Measurements from ENCODE around the gene BICD1. TPM values are rescaled to one million over a fixed set of nuclear protein-coding genes. Genes with fewer than 3 reads are reported as not detected.

BICD1 gene
- total RNA-seq, 1 experiment from 2014 or later = 41.3 TPM

GRCh38 chr12:32145096-32145495 lies 38.4 kb downstream of the BICD1 start:
- peaks cover 13% of the 10 kb centered on the region; the same call in 1 of the 2 replicates for H3K79me2 ChIP-seq (ENCODE audit: low read depth)
- ChIA-PET POLR2A (ENCODE audit: unreplicated experiment) (no interaction called here), CTCF (no interaction called here)
- no peak overlapping the region for H3K27ac ChIP-seq
- no peak overlapping the region for H3K4me3 ChIP-seq
- TF ChIP-seq EZH2 (IDR thresholded peaks at IDR 0.05; ENCODE audit: low read depth) (no peak), CTCF (conservative IDR thresholded peaks at IDR 0.05) (no peak)
- H4K20me1 ChIP-seq (ENCODE audit: insufficient read depth) = no peaks in the 10 kb centered on the region; the same call in 1 of the 2 replicates
- no peaks in the 10 kb centered on the region for H3K27me3 ChIP-seq (ENCODE audit: insufficient read depth, low read depth)
- intact Hi-C loops (cut with micrococcal nuclease; ENCODE audit: unreplicated experiment) = no loop called here
- H3K4me1 ChIP-seq (replicated peaks; ENCODE audit: insufficient read depth) = no peaks in the 10 kb centered on the region
- no peak for DNase-seq
- no peaks in the 10 kb centered on the region for H3K9me3 ChIP-seq (ENCODE audit: insufficient read depth, low read depth)
- BruUV-seq (replicated peaks) = no TSS peak
- no peaks in the 10 kb centered on the region for H3K9me2 ChIP-seq (ENCODE audit: insufficient read depth)
- no peaks in the 10 kb centered on the region for H3K36me3 ChIP-seq (ENCODE audit: low read depth)
- no peak overlapping the region for H3K4me2 ChIP-seq
- H3F3A ChIP-seq (ENCODE audit: insufficient read depth, low read depth) = 0 out of 2 replicates have a peak, but pooled peaks cover 3% of the 10 kb centered on the region
- H2AFZ ChIP-seq = no peak overlapping the region

GRCh38 chr12:32146074-32146873 lies 39.6 kb downstream of the BICD1 start:
- CTCF ChIA-PET = interaction anchor here (0.6 kb wide), 1 partner anchor 78 kb away, joined by 6 read pairs; no protein-coding TSS in a partner anchor

GRCh38 chr12:32148372-32148771 lies 41.7 kb downstream of the BICD1 start:
- Histone ChIP-seq H3K27ac (no peak overlapping the region), H3K4me2 (no peak overlapping the region), H3K4me1 (replicated peaks; ENCODE audit: insufficient read depth) (no peaks in the 10 kb centered on the region), H3F3A (ENCODE audit: insufficient read depth, low read depth) (no peaks in the 10 kb centered on the region), H3K4me3 (no peak overlapping the region), H3K36me3 (ENCODE audit: low read depth) (no peaks in the 10 kb centered on the region), H3K9me3 (ENCODE audit: insufficient read depth, low read depth) (no peaks in the 10 kb centered on the region), H3K9me2 (ENCODE audit: insufficient read depth) (no peaks in the 10 kb centered on the region), H3K27me3 (ENCODE audit: insufficient read depth, low read depth) (no peaks in the 10 kb centered on the region), H4K20me1 (ENCODE audit: insufficient read depth) (no peaks in the 10 kb centered on the region; the same call in 1 of the 2 replicates), H3K79me2 (ENCODE audit: low read depth) (0 out of 2 replicates have a peak, but pooled peaks cover 9% of the 10 kb centered on the region), H2AFZ (no peak overlapping the region)
- ChIA-PET CTCF (no interaction called here), POLR2A (ENCODE audit: unreplicated experiment) (no interaction called here)
- BruUV-seq (replicated peaks) = no TSS peak
- TF ChIP-seq EZH2 (IDR thresholded peaks at IDR 0.05; ENCODE audit: low read depth) = no peak
- no peak for TF ChIP-seq CTCF (conservative IDR thresholded peaks at IDR 0.05)
- intact Hi-C loops (cut with micrococcal nuclease; ENCODE audit: unreplicated experiment) = no loop called here
- DNase-seq = no peak

More at GRCh38 chr12:32146074-32146873, 39.6 kb downstream of the BICD1 start:
- POLR2A ChIA-PET (ENCODE audit: unreplicated experiment) = interaction anchor here (0.5 to 0.7 kb wide), 2 partner anchors 28 to 59 kb away, joined by 4 read pairs; no protein-coding TSS in a partner anchor
- Histone ChIP-seq H3F3A (ENCODE audit: insufficient read depth, low read depth) (no peaks in the 10 kb centered on the region), H3K79me2 (ENCODE audit: low read depth) (peaks cover 9% of the 10 kb centered on the region; the same call in 1 of the 2 replicates), H3K4me2 (no peak overlapping the region), H3K36me3 (ENCODE audit: low read depth) (no peaks in the 10 kb centered on the region), H2AFZ (no peak overlapping the region), H3K9me3 (ENCODE audit: insufficient read depth, low read depth) (no peaks in the 10 kb centered on the region), H4K20me1 (ENCODE audit: insufficient read depth) (no peaks in the 10 kb centered on the region; the same call in 1 of the 2 replicates), H3K27me3 (ENCODE audit: insufficient read depth, low read depth) (no peaks in the 10 kb centered on the region), H3K4me1 (replicated peaks; ENCODE audit: insufficient read depth) (no peaks in the 10 kb centered on the region), H3K9me2 (ENCODE audit: insufficient read depth) (no peaks in the 10 kb centered on the region), H3K27ac (no peak overlapping the region), H3K4me3 (no peak overlapping the region)
- DNase-seq = no peak
- TF ChIP-seq CTCF (conservative IDR thresholded peaks at IDR 0.05) (no peak), EZH2 (IDR thresholded peaks at IDR 0.05; ENCODE audit: low read depth) (no peak)
- no TSS peak for BruUV-seq (replicated peaks)
- intact Hi-C loops (cut with micrococcal nuclease; ENCODE audit: unreplicated experiment) = no loop called here

All from PC-9 (cell line).